Measurements from ENCODE around the gene KLLN.

DNA sequence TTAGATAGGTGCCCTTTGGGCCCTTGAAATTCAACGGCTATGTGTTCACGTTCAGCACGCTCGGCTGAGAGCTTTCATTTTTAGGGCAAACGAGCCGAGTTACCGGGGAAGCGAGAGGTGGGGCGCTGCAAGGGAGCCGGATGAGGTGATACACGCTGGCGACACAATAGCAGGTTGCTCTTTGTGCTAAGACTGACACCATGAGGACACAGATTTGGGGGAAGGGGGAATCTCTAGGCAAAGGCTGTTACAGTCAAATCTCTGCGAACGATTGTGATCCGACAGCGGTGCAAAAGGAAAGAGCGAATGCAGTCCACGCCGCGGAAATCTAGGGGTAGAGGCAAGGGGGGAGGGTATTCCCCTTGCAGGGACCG is 667 bp downstream of the KLLN start:
- no peak for TF ChIP-seq EZH2 (IDR thresholded peaks at IDR 0.05; ENCODE audit: low read length, missing control alignments)
- TF ChIP-seq, protein P1, sequence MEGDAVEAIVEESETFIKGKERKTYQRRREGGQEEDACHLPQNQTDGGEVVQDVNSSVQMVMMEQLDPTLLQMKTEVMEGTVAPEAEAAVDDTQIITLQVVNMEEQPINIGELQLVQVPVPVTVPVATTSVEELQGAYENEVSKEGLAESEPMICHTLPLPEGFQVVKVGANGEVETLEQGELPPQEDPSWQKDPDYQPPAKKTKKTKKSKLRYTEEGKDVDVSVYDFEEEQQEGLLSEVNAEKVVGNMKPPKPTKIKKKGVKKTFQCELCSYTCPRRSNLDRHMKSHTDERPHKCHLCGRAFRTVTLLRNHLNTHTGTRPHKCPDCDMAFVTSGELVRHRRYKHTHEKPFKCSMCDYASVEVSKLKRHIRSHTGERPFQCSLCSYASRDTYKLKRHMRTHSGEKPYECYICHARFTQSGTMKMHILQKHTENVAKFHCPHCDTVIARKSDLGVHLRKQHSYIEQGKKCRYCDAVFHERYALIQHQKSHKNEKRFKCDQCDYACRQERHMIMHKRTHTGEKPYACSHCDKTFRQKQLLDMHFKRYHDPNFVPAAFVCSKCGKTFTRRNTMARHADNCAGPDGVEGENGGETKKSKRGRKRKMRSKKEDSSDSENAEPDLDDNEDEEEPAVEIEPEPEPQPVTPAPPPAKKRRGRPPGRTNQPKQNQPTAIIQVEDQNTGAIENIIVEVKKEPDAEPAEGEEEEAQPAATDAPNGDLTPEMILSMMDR (conservative IDR thresholded peaks at IDR 0.05 in 1 of 2, IDR thresholded peaks at IDR 0.05 in 1 of 2; ENCODE audit: low read depth in 1 of 2, low read length in 2 of 2): no peak
